GM08714 (cell line): Measurements from ENCODE around the gene CEP128.

Experiments
- H3K4me3 ChIP-seq: fragments of 200-500 bp; sonication (Bioruptor generic); 2 replicates; pipeline ENCODE4 v1.5.1; 2014; ENCODE audit warnings: mild to moderate bottlenecking, low read length, inconsistent platforms
- ZNF274 ChIP-seq: IDR thresholded peaks from 2 replicates; pipeline ENCODE4 v1.6.1; 2012; ENCODE audit warnings: mild to moderate bottlenecking, low read depth, low read length

CEP128 gene

GRCh38 chr14:80718940-80719339 lies 222.6 kb downstream of the CEP128 start:
- H3K4me3 ChIP-seq: no peak overlapping the region
- no peak for TF ChIP-seq ZNF274

- no peak overlapping the region for H3K4me3 ChIP-seq
- TF ChIP-seq ZNF274: no peak
Measured at GRCh38 chr14:80714474-80714873, 227.1 kb downstream of the CEP128 start.

GRCh38 chr14:80713076-80713850 lies 228.3 kb downstream of the CEP128 start:
- TF ChIP-seq ZNF274: no peak
- H3K4me3 ChIP-seq: no peak overlapping the region

- H3K4me3 ChIP-seq: no peak overlapping the region
- no peak for TF ChIP-seq ZNF274
Measured at GRCh38 chr14:80705241-80705980, 236.1 kb downstream of the CEP128 start.

- TF ChIP-seq ZNF274: no peak
- H3K4me3 ChIP-seq: no peak overlapping the region
Measured at GRCh38 chr14:80700601-80701000, 240.9 kb downstream of the CEP128 start.

GRCh38 chr14:80699861-80700260 lies 241.7 kb downstream of the CEP128 start:
- H3K4me3 ChIP-seq: no peak overlapping the region
- no peak for TF ChIP-seq ZNF274

- H3K4me3 ChIP-seq: no peak overlapping the region
- no peak for TF ChIP-seq ZNF274
Measured at GRCh38 chr14:80698974-80699373, 242.6 kb downstream of the CEP128 start.

- no peak overlapping the region for H3K4me3 ChIP-seq
- no peak for TF ChIP-seq ZNF274
Measured at GRCh38 chr14:80695869-80696268, 245.7 kb downstream of the CEP128 start.

GRCh38 chr14:80692903-80693302 lies 248.6 kb downstream of the CEP128 start:
- TF ChIP-seq ZNF274: no peak
- no peak overlapping the region for H3K4me3 ChIP-seq

- no peak for TF ChIP-seq ZNF274
- no peak overlapping the region for H3K4me3 ChIP-seq
Measured at GRCh38 chr14:80681651-80682050, 259.9 kb downstream of the CEP128 start.

GRCh38 chr14:80679273-80679672 lies 262.3 kb downstream of the CEP128 start:
- TF ChIP-seq ZNF274: no peak
- no peak overlapping the region for H3K4me3 ChIP-seq

- no peak for TF ChIP-seq ZNF274
- H3K4me3 ChIP-seq: no peak overlapping the region
Measured at GRCh38 chr14:80678436-80678835, 263.1 kb downstream of the CEP128 start.

GRCh38 chr14:80669426-80669825 lies 272.1 kb downstream of the CEP128 start:
- TF ChIP-seq ZNF274: no peak
- no peak overlapping the region for H3K4me3 ChIP-seq

GRCh38 chr14:80664576-80664975 lies 277.0 kb downstream of the CEP128 start:
- no peak overlapping the region for H3K4me3 ChIP-seq
- TF ChIP-seq ZNF274: no peak

GRCh38 chr14:80663541-80663940 lies 278.0 kb downstream of the CEP128 start:
- no peak overlapping the region for H3K4me3 ChIP-seq
- TF ChIP-seq ZNF274: no peak
